ENCODE measurements around the gene TPCN1. TPM values are rescaled to one million over a fixed set of nuclear protein-coding genes. Genes with fewer than 3 reads are reported as not detected.

Gene TPCN1
- total RNA-seq, 1 experiment from 2014 or later: 18.8 TPM

- no peak for DNase-seq (ENCODE audit: low spot score)
- H3K27ac ChIP-seq (ENCODE audit: low read depth, low read length, poor library complexity, severe bottlenecking): no peak overlapping the region
- intact Hi-C loops (cut with micrococcal nuclease; ENCODE audit: unreplicated experiment): no loop called here
- no peaks in the 10 kb centered on the region for H3K27me3 ChIP-seq (replicated peaks; ENCODE audit: insufficient read depth, low read depth, low read length, poor library complexity)
- no peaks in the 10 kb centered on the region for H3K36me3 ChIP-seq (ENCODE audit: insufficient read depth, low read length, poor library complexity, severe bottlenecking)
- no TSS peak for BruUV-seq (replicated peaks)
- no peak overlapping the region for H3K4me3 ChIP-seq (ENCODE audit: low read depth, low read length, poor library complexity, severe bottlenecking)
- H3K9me3 ChIP-seq (ENCODE audit: low read depth, low read length, poor library complexity, severe bottlenecking): no peaks in the 10 kb centered on the region
- H3K4me1 ChIP-seq (ENCODE audit: insufficient read depth, low read length, poor library complexity, severe bottlenecking): no peaks in the 10 kb centered on the region
- ChIA-PET CTCF (no interaction called here), POLR2A (ENCODE audit: low non-redundant PET) (no interaction called here)
- no peak for TF ChIP-seq EZH2 (IDR thresholded peaks at IDR 0.05; ENCODE audit: borderline replicate concordance, low read depth, low read length, poor library complexity, severe bottlenecking)
- no peak for TF ChIP-seq CTCF (conservative IDR thresholded peaks at IDR 0.05; ENCODE audit: low read depth, low read length)
Measured at GRCh38 chr12:113302466-113302865, 81.2 kb downstream of the TPCN1 start.

- intact Hi-C loops (cut with micrococcal nuclease; ENCODE audit: unreplicated experiment): no loop called here
- H3K27ac ChIP-seq (ENCODE audit: low read depth, low read length, poor library complexity, severe bottlenecking): no peak overlapping the region
- ChIA-PET POLR2A (ENCODE audit: low non-redundant PET) (no interaction called here), CTCF (no interaction called here)
- no peak for TF ChIP-seq EZH2 (IDR thresholded peaks at IDR 0.05; ENCODE audit: borderline replicate concordance, low read depth, low read length, poor library complexity, severe bottlenecking)
- TF ChIP-seq CTCF (conservative IDR thresholded peaks at IDR 0.05; ENCODE audit: low read depth, low read length): no peak
- no TSS peak for BruUV-seq (replicated peaks)
- no peaks in the 10 kb centered on the region for H3K27me3 ChIP-seq (replicated peaks; ENCODE audit: insufficient read depth, low read depth, low read length, poor library complexity)
- H3K4me3 ChIP-seq (ENCODE audit: low read depth, low read length, poor library complexity, severe bottlenecking): no peak overlapping the region
- no peaks in the 10 kb centered on the region for H3K36me3 ChIP-seq (ENCODE audit: insufficient read depth, low read length, poor library complexity, severe bottlenecking)
- no peaks in the 10 kb centered on the region for H3K9me3 ChIP-seq (ENCODE audit: low read depth, low read length, poor library complexity, severe bottlenecking)
- DNase-seq (ENCODE audit: low spot score): no peak
- H3K4me1 ChIP-seq (ENCODE audit: insufficient read depth, low read length, poor library complexity, severe bottlenecking): no peaks in the 10 kb centered on the region
Measured at GRCh38 chr12:113302886-113303640, 81.8 kb downstream of the TPCN1 start.

GRCh38 chr12:113305281-113305856, 84.1 kb downstream of the TPCN1 start:
- Histone ChIP-seq H3K4me3 (ENCODE audit: low read depth, low read length, poor library complexity, severe bottlenecking) (no peak overlapping the region), H3K36me3 (ENCODE audit: insufficient read depth, low read length, poor library complexity, severe bottlenecking) (no peaks in the 10 kb centered on the region), H3K27me3 (replicated peaks; ENCODE audit: insufficient read depth, low read depth, low read length, poor library complexity) (no peaks in the 10 kb centered on the region), H3K4me1 (ENCODE audit: insufficient read depth, low read length, poor library complexity, severe bottlenecking) (no peaks in the 10 kb centered on the region), H3K9me3 (ENCODE audit: low read depth, low read length, poor library complexity, severe bottlenecking) (no peaks in the 10 kb centered on the region), H3K27ac (ENCODE audit: low read depth, low read length, poor library complexity, severe bottlenecking) (no peak overlapping the region)
- ChIA-PET POLR2A (ENCODE audit: low non-redundant PET) (no interaction called here), CTCF (no interaction called here)
- BruUV-seq (replicated peaks): no TSS peak
- no peak for DNase-seq (ENCODE audit: low spot score)
- intact Hi-C loops (cut with micrococcal nuclease; ENCODE audit: unreplicated experiment): no loop called here
- TF ChIP-seq EZH2 (IDR thresholded peaks at IDR 0.05; ENCODE audit: borderline replicate concordance, low read depth, low read length, poor library complexity, severe bottlenecking) (no peak), CTCF (conservative IDR thresholded peaks at IDR 0.05; ENCODE audit: low read depth, low read length) (no peak)
